Heart left ventricle (tissue), 13 donors: ENCODE data around the gene HNRNPK.

Experiments
- POLR2A ChIP-seq, 2 donors: fragments of 450-650 bp; IDR thresholded peaks; one replicate each; pipeline ENCODE4 v1.6.1; 2017; ENCODE audit warnings: antibody characterized with exemption in 2 of 2, mild to moderate bottlenecking in 2 of 2, moderate library complexity in 2 of 2
- TF ChIP-seq, protein P1 (sequence below), 12 donors: fragments of 200-600 bp; sonication (generic) in 4 of 12; IDR thresholded peaks; one replicate each; pipeline versions ENCODE4 v1.5.0 to v1.8.0; 2018 to 2022; ENCODE audit warnings: antibody characterized with exemption in 12 of 12, mild to moderate bottlenecking in 5 of 12
- donor health status: ischemic (EF 13 %, LVEDD 7.1; RV severe dilation, severe dysfunction).
- donor health status: DM: no; HTN: yes; CAD: no.
- donor health status: DM: no; HTN: no; CAD: no.
- donor health status: ischemic (EF 25% LVEDD 6.9; RV normal size, moderate dysfunction).
- donor health status: ischemic (EF 25% LVEDD 5.7; RV mildly dilated, moderate dysfunction).
- donor health status: ischemic (EF 35%, LVEDD 5.7; RV mildly dilated, moderate dysfunction).
- donor health status: nonischemic (EF 11% LVEDD 7.7; RV severe dilation, severe dysfunction).
- donor health status: DM: yes; HTN: yes; CAD: no.
- donor health status: PGD.
- donor health status: ischemic (EF 29% LVEDD 5.4; RV normal size, mild dysfunction).
- donor health status: nonischemic (EF 23%, LVEDD 6.1; RV moderate dilation, normal function).

DNA sequence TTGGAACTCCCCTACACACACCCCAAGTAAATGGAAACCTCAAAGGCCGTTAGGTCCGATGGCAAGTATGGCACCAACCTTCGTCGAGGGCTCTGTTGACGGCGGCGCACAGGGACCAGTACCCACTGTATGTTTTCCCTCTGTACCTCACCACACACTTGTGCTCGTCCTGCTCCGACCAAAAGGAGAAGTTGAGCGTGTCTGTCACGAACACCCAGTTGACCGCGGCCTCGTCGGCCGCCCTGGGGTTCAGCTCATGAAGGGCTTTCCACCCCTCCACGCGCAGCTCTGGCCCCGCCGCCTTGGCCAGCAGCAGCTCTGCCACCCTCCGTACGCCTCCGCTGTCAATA, 24.0 kb downstream of the HNRNPK start:
- TF ChIP-seq, protein P1, sequence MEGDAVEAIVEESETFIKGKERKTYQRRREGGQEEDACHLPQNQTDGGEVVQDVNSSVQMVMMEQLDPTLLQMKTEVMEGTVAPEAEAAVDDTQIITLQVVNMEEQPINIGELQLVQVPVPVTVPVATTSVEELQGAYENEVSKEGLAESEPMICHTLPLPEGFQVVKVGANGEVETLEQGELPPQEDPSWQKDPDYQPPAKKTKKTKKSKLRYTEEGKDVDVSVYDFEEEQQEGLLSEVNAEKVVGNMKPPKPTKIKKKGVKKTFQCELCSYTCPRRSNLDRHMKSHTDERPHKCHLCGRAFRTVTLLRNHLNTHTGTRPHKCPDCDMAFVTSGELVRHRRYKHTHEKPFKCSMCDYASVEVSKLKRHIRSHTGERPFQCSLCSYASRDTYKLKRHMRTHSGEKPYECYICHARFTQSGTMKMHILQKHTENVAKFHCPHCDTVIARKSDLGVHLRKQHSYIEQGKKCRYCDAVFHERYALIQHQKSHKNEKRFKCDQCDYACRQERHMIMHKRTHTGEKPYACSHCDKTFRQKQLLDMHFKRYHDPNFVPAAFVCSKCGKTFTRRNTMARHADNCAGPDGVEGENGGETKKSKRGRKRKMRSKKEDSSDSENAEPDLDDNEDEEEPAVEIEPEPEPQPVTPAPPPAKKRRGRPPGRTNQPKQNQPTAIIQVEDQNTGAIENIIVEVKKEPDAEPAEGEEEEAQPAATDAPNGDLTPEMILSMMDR (IDR thresholded peaks at IDR 0.05) = no peak
- no peak for TF ChIP-seq POLR2A (IDR thresholded peaks at IDR 0.05)
